IMR-90 (cell line): ENCODE results near the gene HMGN1. TPM values are rescaled to one million over a fixed set of nuclear protein-coding genes. Genes with fewer than 3 reads are reported as not detected.

ENCODE experiments used
- ATAC-seq: fragments of 200-7000 bp; cut with Tn5 transposase; 2 replicates; pipeline ENCODE4 v1.9.1; 2020; ENCODE audit warnings: low read depth, mild to moderate bottlenecking, moderate library complexity
- BruUV-seq: library from RNA; stranded (reverse); fragments of 400-500 nt; replicated peaks from 2 replicates; lab custom pipeline; 2021; lab: Mats Ljungman, UMichigan
- CTCF ChIA-PET: fragments of 300-600 bp; formaldehyde crosslinking; extraction: SDS; loops from one replicate; lab custom pipeline; 2021; ENCODE audit warnings: antibody characterized with exemption; lab: Yijun Ruan, JAX
- POLR2A ChIA-PET: fragments of 300-600 bp; sonication (Branson Sonifier 250); formaldehyde crosslinking; loops from one replicate; lab custom pipeline; 2022; ENCODE audit warnings: antibody characterized with exemption; ENCODE audit not compliant: unreplicated experiment; lab: Charles Lee
- DNase-seq: peaks from one replicate; pipeline ENCODE4 v3.0.0; 2013
- H2AFZ ChIP-seq: replicated peaks from 2 replicates; pipeline ENCODE3; 2013; ENCODE audit warnings: low read length, mild to moderate bottlenecking; ENCODE audit not compliant: poor library complexity
- H2AK5ac ChIP-seq: 2 replicates; pipeline ENCODE4 v1.6.1; 2013; ENCODE audit warnings: low read depth, low read length, inconsistent platforms
- H2AK9ac ChIP-seq: replicated peaks from 2 replicates; pipeline ENCODE3; 2013; ENCODE audit warnings: mild to moderate bottlenecking, low read depth, low read length, moderate library complexity; ENCODE audit not compliant: poor library complexity
- H2BK120ac ChIP-seq: 2 replicates; pipeline ENCODE4 v1.6.1; 2013; ENCODE audit warnings: low read depth, low read length, inconsistent platforms
- H2BK15ac ChIP-seq: 3 replicates; pipeline ENCODE4 v1.6.1; 2013; ENCODE audit warnings: low read depth, low read length, inconsistent platforms
- H2BK20ac ChIP-seq: 2 replicates; pipeline ENCODE4 v1.6.1; 2013; ENCODE audit warnings: low read depth, mild to moderate bottlenecking, inconsistent platforms, low read length, moderate library complexity
- H2BK5ac ChIP-seq: 2 replicates; pipeline ENCODE4 v1.6.1; 2013; ENCODE audit warnings: mild to moderate bottlenecking, low read depth, low read length, inconsistent platforms; ENCODE audit not compliant: poor library complexity, severe bottlenecking
- H3K14ac ChIP-seq: replicated peaks from 2 replicates; pipeline ENCODE4 v1.6.1; 2013; ENCODE audit warnings: low read depth, low read length, inconsistent platforms
- H3K18ac ChIP-seq: 2 replicates; pipeline ENCODE4 v1.6.1; 2013; ENCODE audit warnings: low read depth, low read length, control low read depth
- H3K23ac ChIP-seq: 2 replicates; pipeline ENCODE4 v1.6.1; 2013; ENCODE audit warnings: low read depth, low read length, inconsistent platforms
- H3K27ac ChIP-seq: 2 replicates; pipeline ENCODE4 v1.5.1; 2013; ENCODE audit warnings: mild to moderate bottlenecking, control low read depth, low read length; ENCODE audit not compliant: insufficient read depth
- H3K27me3 ChIP-seq: 2 replicates; pipeline ENCODE4 v1.6.1; 2013; ENCODE audit warnings: low read length; ENCODE audit not compliant: control insufficient read depth, insufficient read depth
- H3K36me3 ChIP-seq: 2 replicates; pipeline ENCODE4 v1.6.1; 2013; ENCODE audit warnings: low read length, mixed read lengths; ENCODE audit not compliant: control insufficient read depth, insufficient read depth
- H3K4ac ChIP-seq: 2 replicates; pipeline ENCODE4 v1.6.1; 2013; ENCODE audit warnings: low read depth, low read length, inconsistent platforms
- H3K4me1 ChIP-seq: 2 replicates; pipeline ENCODE4 v1.6.1; 2013; ENCODE audit warnings: low read length, mixed read lengths; ENCODE audit not compliant: control insufficient read depth, insufficient read depth
- H3K4me2 ChIP-seq: 2 replicates; pipeline ENCODE4 v1.6.1; 2013; ENCODE audit warnings: low read depth, mild to moderate bottlenecking, control low read depth, low read length, moderate library complexity
- H3K4me3 ChIP-seq: 2 replicates; pipeline ENCODE4 v1.5.1; 2013; ENCODE audit warnings: low read depth, mild to moderate bottlenecking, control low read depth, low read length, moderate library complexity; ENCODE audit not compliant: insufficient read depth
- H3K56ac ChIP-seq: 2 replicates; pipeline ENCODE4 v1.6.1; 2013; ENCODE audit warnings: low read length, inconsistent platforms; ENCODE audit not compliant: insufficient read depth; ENCODE audit errors: extremely low read depth
- H3K79me1 ChIP-seq, 2 experiments: 2 replicates each; pipeline ENCODE4 v1.6.1; 2013; ENCODE audit warnings: low read length in 2 of 2, inconsistent platforms in 1 of 2, low read depth in 1 of 2
- H3K9ac ChIP-seq: 2 replicates; pipeline ENCODE4 v1.6.1; 2013; ENCODE audit warnings: low read depth, low read length, control low read depth
- H3K9me1 ChIP-seq: 2 replicates; pipeline ENCODE4 v1.6.1; 2013; ENCODE audit warnings: low read length, inconsistent platforms; ENCODE audit not compliant: insufficient read depth
- H3K9me3 ChIP-seq: 2 replicates; pipeline ENCODE4 v1.6.1; 2013; ENCODE audit warnings: low read length; ENCODE audit not compliant: control insufficient read depth, insufficient read depth
- H4K20me1 ChIP-seq: 2 replicates; pipeline ENCODE4 v1.6.1; 2013; ENCODE audit warnings: low read length, inconsistent platforms; ENCODE audit not compliant: insufficient read depth
- H4K5ac ChIP-seq: 2 replicates; pipeline ENCODE4 v1.6.1; 2013; ENCODE audit warnings: mild to moderate bottlenecking, low read depth, low read length, control low read depth
- H4K8ac ChIP-seq, 2 experiments: 2 replicates each; pipeline ENCODE4 v1.6.1; 2013; ENCODE audit warnings: low read depth in 2 of 2, low read length in 2 of 2, control low read depth in 1 of 2, inconsistent platforms in 1 of 2
- H4K91ac ChIP-seq: 2 replicates; pipeline ENCODE4 v1.6.1; 2013; ENCODE audit warnings: low read depth, low read length, inconsistent platforms; ENCODE audit not compliant: insufficient read depth
- FOS ChIP-seq: fragments of 150-350 bp; IDR thresholded peaks from 2 replicates; pipeline ENCODE4 v1.6.1; 2016; ENCODE audit warnings: low read depth, low read length
- MAFK ChIP-seq: IDR thresholded peaks from 2 replicates; pipeline ENCODE4 v1.6.1; 2012; ENCODE audit warnings: low read depth, low read length, improper control_type of control experiment
- NFE2L2 ChIP-seq: fragments of 150-350 bp; IDR thresholded peaks from 2 replicates; pipeline ENCODE4 v1.6.1; 2016; ENCODE audit warnings: low read depth, mild to moderate bottlenecking, low read length
- POLR2A ChIP-seq: IDR thresholded peaks from 2 replicates; pipeline ENCODE4 v1.6.1; 2012; ENCODE audit warnings: mild to moderate bottlenecking, low read depth, low read length
- RAD21 ChIP-seq: IDR thresholded peaks from 2 replicates; pipeline ENCODE4 v1.6.1; 2012; ENCODE audit warnings: low read length, improper control_type of control experiment
- SMC3 ChIP-seq: fragments of 150-350 bp; IDR thresholded peaks from 2 replicates; pipeline ENCODE4 v1.6.1; 2016; ENCODE audit warnings: low read depth, mild to moderate bottlenecking, antibody characterized with exemption, low read length, moderate library complexity
- WGBS, 2 experiments: methylation state at CpG; one replicate each; pipeline versions ENCODE4 v1.1.5 to v1.1.7; 2013; ENCODE audit warnings: missing lambda C conversion rate in 2 of 2; ENCODE audit not compliant: insufficient read length in 1 of 2; ENCODE audit errors: extremely low coverage in 2 of 2; 5-methylcytosine and 5-hydroxymethylcytosine counted together
- dilution Hi-C: fragments of 300-500 bp; cut with HindIII; formaldehyde crosslinking; loops from one replicate; pipeline ENCODE4 v1.14.3; 2018; ENCODE audit warnings: low sequenced_read_pairs; ENCODE audit not compliant: unreplicated experiment
- in situ Hi-C: fragments of 300-500 bp; cut with MboI; formaldehyde crosslinking; loops from 3 replicates; pipeline ENCODE4 v1.14.3; 2019; ENCODE audit warnings: low sequenced_read_pairs, inconsistent platforms, mixed read lengths
- intact Hi-C: fragments of 100-400 bp; cut with micrococcal nuclease; formaldehyde crosslinking; loops from 2 replicates; pipeline ENCODE4 v1.10.0; 2022
- polyA plus RNA-seq, 3 experiments: library from polyadenylated mRNA; depleted of rRNA; stranded (reverse); fragments of >200 nt; gene quantifications; 2 replicates each; pipeline ENCODE4 v1.2.3, GENCODE V29; 2012; ENCODE audit warnings: low replicate concordance in 1 of 3
- total RNA-seq: library from RNA; depleted of rRNA; stranded (reverse); fragments of >200 nt; gene quantifications from 2 replicates; pipeline ENCODE4 v1.2.3, GENCODE V29; 2012
- TF ChIP-seq, protein P1 (sequence below): fragments of 150-350 bp; IDR thresholded peaks from 2 replicates; pipeline ENCODE4 v1.6.1; 2017; ENCODE audit warnings: mild to moderate bottlenecking, antibody characterized with exemption, low read length, low read depth

The HMGN1 gene
- total and polyA plus RNA-seq, 2 of the 4 experiments (the other 2 are of a cell fraction) = 55.2 to 155 TPM

DNA sequence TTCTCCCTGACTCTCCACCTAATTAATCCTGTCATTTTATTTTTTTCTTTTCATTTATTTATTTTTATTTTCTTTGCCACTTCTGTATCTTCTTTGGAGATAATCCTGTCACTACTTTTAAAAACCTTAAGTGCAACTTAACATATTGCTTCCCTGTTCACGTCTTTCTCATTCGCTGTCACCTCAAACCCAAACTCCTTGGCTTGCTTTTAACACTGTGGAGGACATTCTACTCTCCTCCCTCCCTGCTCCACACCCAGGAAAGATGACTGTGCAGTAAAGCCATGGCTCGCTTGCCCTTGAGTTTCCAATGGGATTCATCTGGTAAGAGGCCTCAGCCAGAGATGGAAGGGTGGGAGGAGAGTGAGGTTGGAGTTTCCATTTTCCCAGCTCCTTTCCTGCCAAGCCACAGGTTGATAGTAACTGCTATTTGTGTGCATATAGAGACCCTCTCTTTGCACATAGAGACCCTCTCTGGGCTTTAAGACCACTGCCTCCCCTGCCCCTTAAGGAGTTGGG, 29.0 kb downstream of the HMGN1 start:
- Histone ChIP-seq H2BK120ac (peak overlapping the region; percentile 58), H4K5ac (peak overlapping the region; percentile 76), H3K18ac (peak overlapping the region; percentile 90), H4K91ac (peak overlapping the region; percentile 69), H3K4me1 (peaks cover 20% of the 10 kb centered on the region), H3K27ac (peak overlapping the region; percentile 78; the same call in 1 of the 2 replicates), H3K56ac (peak overlapping the region; percentile 5; the same call in 1 of the 2 replicates), H3K4me2 (peak overlapping the region; percentile 48), H3K36me3 (no peaks in the 10 kb centered on the region), H3K79me1 (no peaks in the 10 kb centered on the region; a peak in 1 of 4 replicates), H4K20me1 (no peaks in the 10 kb centered on the region), H3K14ac (peak overlapping the region; percentile 38; the same call in 1 of the 2 replicates), H2AK5ac (peak overlapping the region; percentile 5; the same call in 1 of the 2 replicates), H3K9ac (no peak overlapping the region), H3K4ac (peak overlapping the region; percentile 44), H2BK15ac (peak overlapping the region; percentile 10; the same call in 1 of the 3 replicates), H2BK5ac (peak overlapping the region; percentile 84), H3K23ac (peak overlapping the region; percentile 66; the same call in 1 of the 2 replicates), H2BK20ac (peak overlapping the region; percentile 64), H3K9me3 (no peaks in the 10 kb centered on the region), H2AK9ac (no peak overlapping the region), H3K27me3 (no peaks in the 10 kb centered on the region), H3K4me3 (no peak overlapping the region), H3K9me1 (peaks cover 10% of the 10 kb centered on the region), H4K8ac (peak overlapping the region; percentile 1 to 42; a peak in 3 of 4 replicates), H2AFZ (peak overlapping the region; percentile 85)
- ATAC-seq = peak; percentile 48
- dilution Hi-C loops (no loop called here), intact Hi-C loops (no loop called here), in situ Hi-C loops (loop anchor here (5.0 kb wide), 1 partner anchor 67 kb away; no protein-coding TSS in a partner anchor)
- WGBS, 2 experiments = 20% methylated on average over 1 of the region's 3 CpGs; no CpG with 5 or more reads in 1 of the 2 experiments
- TF ChIP-seq SMC3 = no peak
- TF ChIP-seq, protein P1, sequence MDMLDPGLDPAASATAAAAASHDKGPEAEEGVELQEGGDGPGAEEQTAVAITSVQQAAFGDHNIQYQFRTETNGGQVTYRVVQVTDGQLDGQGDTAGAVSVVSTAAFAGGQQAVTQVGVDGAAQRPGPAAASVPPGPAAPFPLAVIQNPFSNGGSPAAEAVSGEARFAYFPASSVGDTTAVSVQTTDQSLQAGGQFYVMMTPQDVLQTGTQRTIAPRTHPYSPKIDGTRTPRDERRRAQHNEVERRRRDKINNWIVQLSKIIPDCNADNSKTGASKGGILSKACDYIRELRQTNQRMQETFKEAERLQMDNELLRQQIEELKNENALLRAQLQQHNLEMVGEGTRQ = no peak
- TF ChIP-seq MAFK = no peak
- TF ChIP-seq RAD21 = no peak
- TF ChIP-seq FOS = no peak
- TF ChIP-seq POLR2A = no peak
- TF ChIP-seq NFE2L2 = peak; percentile 78; the same call in 1 of the 2 replicates
- POLR2A ChIA-PET = no interaction called here
- BruUV-seq = no TSS peak
- peak; percentile 33 for DNase-seq
- CTCF ChIA-PET = no interaction called here
